ENCODE measurements around the gene FXR2.

GRCh38 chr17:7652388-7653356 lies 38.0 kb upstream of the FXR2 start:
- no peak for TF ChIP-seq CTCF (IDR thresholded peaks at IDR 0.05 in 8 of 11, conservative IDR thresholded peaks at IDR 0.05 in 3 of 11)
- TF ChIP-seq POLR2AphosphoS5 (IDR thresholded peaks at IDR 0.05), result no peak
